ENCODE results near the gene TEX10.

DNA sequence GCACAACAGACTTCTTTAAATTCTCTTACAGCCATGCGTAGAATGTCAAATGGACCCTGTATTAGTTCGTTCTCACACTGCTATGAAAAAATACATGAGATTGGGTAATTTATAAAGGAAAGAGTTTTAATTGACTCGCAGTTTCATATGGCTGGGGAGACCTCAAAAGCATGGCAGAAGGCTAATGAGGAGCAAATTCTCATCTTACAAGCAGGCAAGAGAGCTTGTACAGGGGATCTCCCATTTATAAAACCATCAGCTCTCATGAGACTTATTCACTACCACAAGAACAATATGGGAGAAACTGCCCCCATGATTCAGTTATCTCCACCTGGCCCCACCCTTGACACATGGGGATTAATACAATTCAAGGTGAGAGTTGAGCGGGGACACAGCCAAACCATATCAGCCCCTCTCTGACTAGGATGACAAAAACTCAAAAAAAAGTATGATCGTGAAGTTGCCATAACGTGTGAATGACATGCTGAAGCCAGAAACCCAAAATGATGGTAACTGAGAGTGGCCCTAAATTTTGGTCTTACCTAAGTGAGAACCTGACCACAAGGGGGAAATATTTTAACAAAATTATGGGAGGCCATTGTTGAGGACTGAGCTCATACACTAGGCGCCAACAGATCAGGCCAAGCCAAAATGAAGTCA, 17.5 kb upstream of the TEX10 start:
- TF ChIP-seq CTCF (IDR thresholded peaks at IDR 0.05) = no peak
- TF ChIP-seq POLR2A (IDR thresholded peaks at IDR 0.05) = no peak

Data from lower leg skin (tissue), 3 donors.